ENCODE results near the gene ITSN1. TPM values are rescaled to one million over a fixed set of nuclear protein-coding genes. Genes with fewer than 3 reads are reported as not detected.

Gene ITSN1
- total and polyA plus RNA-seq, 2 donors from 2014 or later: 8.1 to 42.5 TPM

DNA sequence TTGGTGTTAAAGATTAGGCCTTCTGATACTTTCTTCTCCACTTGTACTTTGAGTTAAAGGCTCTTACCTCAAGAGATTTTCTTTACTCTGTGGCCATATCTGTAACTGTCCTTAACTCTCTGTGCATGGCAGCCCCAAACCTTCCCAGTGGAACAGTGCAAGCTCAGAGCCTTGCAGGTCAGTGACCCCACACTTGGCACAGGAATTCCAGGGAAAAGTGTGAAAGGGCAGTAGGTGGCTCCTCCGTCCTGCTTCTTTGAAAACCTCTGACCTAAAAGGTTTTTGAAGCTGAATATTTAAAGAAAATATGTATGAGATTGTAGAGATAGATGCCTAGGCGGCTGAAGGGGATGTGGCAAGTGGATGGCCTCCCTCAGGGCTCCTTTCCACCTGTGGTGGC lies 26.3 kb downstream of the ITSN1 start:
- DNase-seq (no peak), FAIRE-seq (no peak)
- no peak overlapping the region for H3K27ac ChIP-seq (ENCODE audit: low read depth in 2 of 2, low read length in 2 of 2)
- H3K36me3 ChIP-seq (ENCODE audit: control insufficient read depth in 2 of 3, insufficient read depth in 3 of 3, low read length in 3 of 3): no peaks in the 10 kb centered on the region
- peaks cover 0 to 4% (median 0%) of the 10 kb centered on the region in 3 donors for H3K4me1 ChIP-seq (ENCODE audit: control insufficient read depth in 2 of 3, insufficient read depth in 2 of 3, low read depth in 1 of 3, low read length in 3 of 3)
- no peak overlapping the region for H3K4me3 ChIP-seq (ENCODE audit: low read length in 3 of 3)
- TF ChIP-seq, protein P1, sequence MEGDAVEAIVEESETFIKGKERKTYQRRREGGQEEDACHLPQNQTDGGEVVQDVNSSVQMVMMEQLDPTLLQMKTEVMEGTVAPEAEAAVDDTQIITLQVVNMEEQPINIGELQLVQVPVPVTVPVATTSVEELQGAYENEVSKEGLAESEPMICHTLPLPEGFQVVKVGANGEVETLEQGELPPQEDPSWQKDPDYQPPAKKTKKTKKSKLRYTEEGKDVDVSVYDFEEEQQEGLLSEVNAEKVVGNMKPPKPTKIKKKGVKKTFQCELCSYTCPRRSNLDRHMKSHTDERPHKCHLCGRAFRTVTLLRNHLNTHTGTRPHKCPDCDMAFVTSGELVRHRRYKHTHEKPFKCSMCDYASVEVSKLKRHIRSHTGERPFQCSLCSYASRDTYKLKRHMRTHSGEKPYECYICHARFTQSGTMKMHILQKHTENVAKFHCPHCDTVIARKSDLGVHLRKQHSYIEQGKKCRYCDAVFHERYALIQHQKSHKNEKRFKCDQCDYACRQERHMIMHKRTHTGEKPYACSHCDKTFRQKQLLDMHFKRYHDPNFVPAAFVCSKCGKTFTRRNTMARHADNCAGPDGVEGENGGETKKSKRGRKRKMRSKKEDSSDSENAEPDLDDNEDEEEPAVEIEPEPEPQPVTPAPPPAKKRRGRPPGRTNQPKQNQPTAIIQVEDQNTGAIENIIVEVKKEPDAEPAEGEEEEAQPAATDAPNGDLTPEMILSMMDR (IDR thresholded peaks at IDR 0.05; ENCODE audit: borderline replicate concordance, extremely low read depth, insufficient read depth): no peak
- intact Hi-C loops (cut with DNase I): no loop called here
- no peaks in the 10 kb centered on the region for H3K9me3 ChIP-seq (ENCODE audit: control insufficient read depth in 2 of 3, insufficient read depth in 1 of 3, low read length in 3 of 3)
- H3K9ac ChIP-seq (ENCODE audit: low read length in 3 of 3): no peak overlapping the region
- H3K27me3 ChIP-seq (ENCODE audit: control insufficient read depth, insufficient read depth, low read length): no peaks in the 10 kb centered on the region

DNA sequence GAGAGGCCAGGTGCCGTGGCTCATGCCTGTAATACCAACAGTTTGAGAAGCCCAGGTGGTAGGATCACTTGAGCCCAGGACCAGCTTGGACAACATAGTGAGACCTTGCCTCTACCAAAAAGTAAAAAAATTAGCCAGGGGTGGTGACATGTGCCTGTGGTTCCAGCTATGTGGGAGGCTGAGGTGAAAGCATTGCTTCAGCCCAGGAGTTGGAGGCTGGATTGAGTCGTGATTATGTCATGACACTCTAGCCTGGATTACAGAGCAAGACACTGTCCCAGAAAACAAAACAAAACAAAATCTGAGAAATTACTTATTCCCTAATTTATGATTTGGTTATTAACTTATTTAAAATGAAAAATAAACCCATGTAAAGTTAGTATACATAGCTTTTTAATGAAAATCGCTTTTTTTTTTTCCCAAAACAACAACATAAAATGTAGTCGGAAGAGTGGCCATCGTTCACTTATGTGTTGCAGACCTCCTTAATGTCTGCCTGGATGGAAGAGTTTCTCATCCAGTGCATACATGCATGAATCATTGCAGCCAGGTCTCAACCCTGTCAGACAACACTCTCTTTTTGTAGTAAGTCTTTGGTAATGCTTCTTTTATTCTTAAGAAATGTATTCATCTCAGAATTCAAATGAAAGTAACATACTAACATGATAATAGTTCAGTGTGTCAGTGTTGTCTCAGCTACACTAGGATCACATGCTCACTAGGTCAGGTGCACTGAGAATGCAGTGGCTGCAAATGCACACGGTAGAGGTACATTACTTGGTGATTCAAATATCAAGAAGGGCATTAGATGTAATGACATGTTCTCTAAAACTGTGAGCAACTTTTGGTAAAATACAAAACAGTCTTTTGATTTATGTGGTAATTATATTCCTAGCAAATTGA lies 28.0 kb downstream of the ITSN1 start:
- FAIRE-seq: no peak
- no peaks in the 10 kb centered on the region for H3K36me3 ChIP-seq (ENCODE audit: control insufficient read depth in 2 of 3, insufficient read depth in 3 of 3, low read length in 3 of 3)
- DNase-seq: no peak

DNA sequence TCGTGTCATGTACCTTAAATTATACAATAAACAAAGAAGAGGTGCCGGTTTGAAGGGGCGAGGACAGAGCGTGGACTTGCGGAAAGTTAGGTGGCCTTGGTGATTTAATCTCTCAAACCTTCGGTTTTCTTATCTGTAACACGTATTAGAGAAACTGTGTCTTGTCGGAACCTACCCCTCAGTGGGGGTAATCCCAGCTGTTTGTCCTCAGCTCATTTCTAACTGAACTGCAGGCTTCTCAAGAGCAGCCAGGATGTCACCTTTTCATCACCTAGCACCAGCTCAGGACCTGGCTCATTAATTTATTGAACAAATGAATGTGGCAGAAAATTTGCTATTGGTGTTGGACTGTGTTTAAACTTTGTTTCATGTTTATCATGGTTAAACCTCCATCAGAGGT lies 31.2 kb downstream of the ITSN1 start:
- Histone ChIP-seq H3K27ac (ENCODE audit: low read depth in 2 of 2, low read length in 2 of 2) (no peak overlapping the region), H3K9ac (ENCODE audit: low read length in 3 of 3) (no peak overlapping the region), H3K4me1 (ENCODE audit: control insufficient read depth in 2 of 3, insufficient read depth in 2 of 3, low read depth in 1 of 3, low read length in 3 of 3) (peaks cover 0 to 2% (median 0%) of the 10 kb centered on the region in 3 donors), H3K4me3 (ENCODE audit: low read length in 3 of 3) (no peak overlapping the region), H3K36me3 (ENCODE audit: control insufficient read depth in 2 of 3, insufficient read depth in 3 of 3, low read length in 3 of 3) (no peaks in the 10 kb centered on the region), H3K27me3 (ENCODE audit: control insufficient read depth, insufficient read depth, low read length) (no peaks in the 10 kb centered on the region), H3K9me3 (ENCODE audit: control insufficient read depth in 2 of 3, insufficient read depth in 1 of 3, low read length in 3 of 3) (no peaks in the 10 kb centered on the region)
- TF ChIP-seq, protein P1 (IDR thresholded peaks at IDR 0.05; ENCODE audit: borderline replicate concordance, extremely low read depth, insufficient read depth): no peak
- intact Hi-C loops (cut with DNase I): no loop called here
- no peak for DNase-seq
- FAIRE-seq: no peak

More for the DNA sequence above, 28.0 kb downstream of the ITSN1 start:
- H3K4me3 ChIP-seq (ENCODE audit: low read length in 3 of 3): no peak overlapping the region
- no peaks in the 10 kb centered on the region for H3K9me3 ChIP-seq (ENCODE audit: control insufficient read depth in 2 of 3, insufficient read depth in 1 of 3, low read length in 3 of 3)
- intact Hi-C loops (cut with DNase I): no loop called here
- no peaks in the 10 kb centered on the region for H3K27me3 ChIP-seq (ENCODE audit: control insufficient read depth, insufficient read depth, low read length)
- TF ChIP-seq, protein P1 (IDR thresholded peaks at IDR 0.05; ENCODE audit: borderline replicate concordance, extremely low read depth, insufficient read depth): no peak
- no peak overlapping the region for H3K27ac ChIP-seq (ENCODE audit: low read depth in 2 of 2, low read length in 2 of 2)
- peaks cover 0 to 4% (median 0%) of the 10 kb centered on the region in 3 donors for H3K4me1 ChIP-seq (ENCODE audit: control insufficient read depth in 2 of 3, insufficient read depth in 2 of 3, low read depth in 1 of 3, low read length in 3 of 3)
- H3K9ac ChIP-seq (ENCODE audit: low read length in 3 of 3): no peak overlapping the region
